NCI-H1930 (cell line): ENCODE results near the gene SATB2.

Experiments used
- DNase-seq, 2 experiments: peaks; one replicate each; lab custom pipeline; 2025; lab: John Stamatoyannopoulos, UW

Gene SATB2

DNA sequence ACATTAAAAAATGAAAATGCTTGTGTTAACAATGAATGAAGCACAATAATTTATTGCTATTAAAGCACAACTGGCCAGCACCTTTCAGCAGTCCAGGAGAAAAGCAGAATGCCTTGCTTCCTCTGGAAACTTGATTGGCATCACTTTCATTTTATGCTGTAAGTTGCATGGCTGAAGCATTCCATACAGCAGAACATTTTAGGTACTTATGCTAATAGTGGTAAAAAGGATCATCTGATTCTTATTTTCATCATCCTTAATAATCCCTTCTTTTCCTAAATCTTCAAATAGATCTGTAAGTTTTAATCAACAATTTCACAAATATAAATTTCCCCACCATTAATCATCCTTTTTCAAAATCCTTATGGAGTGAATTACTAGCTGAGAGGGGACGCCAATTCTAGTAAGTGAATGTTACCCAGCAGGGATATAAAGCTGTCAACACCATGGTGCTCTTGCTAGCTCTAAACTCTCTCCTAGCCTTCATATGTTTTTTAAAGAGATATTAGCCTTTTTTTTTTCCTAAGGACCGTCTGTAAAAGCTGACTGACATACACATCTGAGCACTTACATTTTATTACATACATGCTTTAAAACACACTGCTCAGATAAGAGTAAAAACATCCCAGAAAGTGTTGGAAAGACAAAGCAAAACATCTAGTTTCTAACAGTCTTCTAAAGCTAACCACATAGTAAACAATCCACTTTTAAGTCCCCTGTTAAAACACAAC is 5.3 kb downstream of the SATB2 start:
- DNase-seq: no peak

DNA sequence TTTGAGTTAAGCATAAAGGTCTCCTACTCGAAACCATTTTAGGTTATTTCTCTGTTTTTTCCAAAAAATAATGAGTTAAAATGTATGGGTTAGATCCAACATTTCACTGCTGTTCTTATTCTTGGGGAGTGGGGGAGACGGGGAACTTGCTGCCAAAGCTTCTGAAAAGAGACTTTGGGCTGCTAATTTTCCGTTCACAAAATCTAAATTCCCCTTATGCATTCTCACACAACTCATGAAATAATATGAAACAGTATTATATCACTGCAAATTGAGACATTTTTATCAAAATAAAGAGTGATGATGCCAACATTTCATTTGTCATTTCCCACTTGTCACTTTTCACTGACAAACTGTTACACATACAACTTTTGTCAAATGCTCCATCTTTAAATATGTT is 7.8 kb downstream of the SATB2 start:
- no peak for DNase-seq

- no peak for DNase-seq
Observed at GRCh38 chr2:199449455-199449854, 8.3 kb downstream of the SATB2 start.

DNA sequence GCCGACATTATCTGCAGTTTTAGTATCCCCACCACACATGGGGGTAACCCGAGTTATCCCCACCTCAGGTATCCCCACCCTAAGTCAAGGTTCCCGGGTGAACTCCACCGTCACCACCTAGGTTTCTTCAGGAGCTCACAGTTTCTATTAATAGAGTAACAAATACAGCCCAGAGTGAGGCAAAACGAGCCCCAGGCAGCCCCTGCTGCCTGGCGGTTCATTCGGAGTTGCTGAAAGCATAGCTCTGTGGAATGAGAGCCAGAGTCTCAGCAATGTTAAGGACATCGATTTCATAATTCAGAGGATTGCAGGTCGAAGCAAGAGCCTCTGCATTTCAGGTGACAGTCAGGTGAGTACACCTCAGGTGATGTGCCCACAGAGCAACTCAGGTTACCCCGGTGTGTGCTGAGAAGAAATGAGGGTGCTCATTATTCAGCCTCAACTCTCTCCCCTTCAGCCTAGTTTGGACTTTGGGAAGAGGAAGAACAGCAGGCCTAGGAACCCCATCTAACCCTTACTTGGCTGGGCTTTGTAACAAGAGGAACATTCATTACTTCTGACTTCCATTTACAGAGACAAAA is 10.7 kb downstream of the SATB2 start:
- DNase-seq: no peak

GRCh38 chr2:199444749-199445148 is 13.0 kb downstream of the SATB2 start:
- DNase-seq: no peak

DNA sequence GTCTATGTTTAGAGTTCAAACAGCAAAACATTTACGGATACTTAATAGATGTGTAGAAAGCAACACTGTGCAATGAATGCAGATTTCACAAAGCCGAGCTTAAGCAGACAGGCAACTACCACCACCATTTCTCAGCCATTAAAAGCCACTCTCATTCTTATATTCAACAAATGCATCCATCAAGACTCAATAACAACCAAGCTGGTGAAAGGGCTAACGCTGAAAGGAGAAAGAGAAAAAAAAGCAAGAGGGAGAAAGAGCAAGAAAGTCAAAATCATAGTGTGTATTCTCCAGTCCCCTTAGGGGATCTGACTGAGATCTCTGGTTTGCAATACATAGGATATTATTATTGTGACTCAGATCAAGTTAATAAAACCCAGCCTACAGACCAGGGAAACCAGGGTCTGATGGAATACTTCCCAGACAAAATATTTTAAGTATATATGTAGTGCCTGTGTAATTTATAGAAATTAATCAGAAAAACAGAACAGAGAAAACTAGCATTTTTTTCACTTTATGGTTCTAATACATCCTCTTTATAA is 14.1 kb downstream of the SATB2 start:
- DNase-seq: no peak

DNA sequence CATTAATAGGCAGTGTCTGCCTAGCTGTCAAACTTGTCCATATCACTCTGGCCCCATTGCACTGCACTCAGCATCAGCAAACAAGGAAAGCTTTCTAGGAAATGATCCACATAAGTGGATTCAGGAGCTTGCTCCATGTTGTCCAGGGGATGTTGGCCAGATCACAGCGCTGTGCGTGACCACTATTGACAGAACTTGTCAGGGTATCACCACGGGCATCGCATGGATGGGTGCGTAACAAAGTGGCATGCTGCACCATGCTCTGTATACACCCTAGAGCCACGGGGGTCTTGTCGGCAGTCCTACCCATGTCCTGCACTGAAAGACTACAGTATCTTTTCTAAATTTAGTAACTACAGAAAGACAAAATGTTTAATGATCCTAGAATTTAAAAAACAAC is 15.6 kb downstream of the SATB2 start:
- no peak for DNase-seq

- no peak for DNase-seq
Observed at GRCh38 chr2:199441759-199442158, 16.0 kb downstream of the SATB2 start.

DNA sequence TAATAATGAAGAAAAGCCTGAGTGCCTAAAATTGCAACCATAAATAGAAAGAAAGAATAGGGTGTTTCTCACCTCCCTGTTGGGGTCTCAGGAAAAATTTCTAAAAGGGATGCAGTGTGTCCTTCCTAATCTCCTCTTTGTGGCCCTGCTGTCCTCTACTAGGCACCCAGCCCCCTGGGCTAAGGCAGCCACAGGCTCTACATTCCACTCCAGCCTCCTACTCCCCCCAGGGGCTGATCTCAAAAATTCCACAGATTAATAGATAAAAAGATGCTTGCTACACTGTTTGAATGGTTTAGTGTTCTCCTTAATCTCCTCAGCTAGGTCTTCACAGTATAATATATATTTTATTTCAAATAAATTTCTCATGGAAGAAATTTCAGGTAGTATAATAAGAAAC is 17.6 kb downstream of the SATB2 start:
- no peak for DNase-seq

GRCh38 chr2:199439542-199439941 is 18.2 kb downstream of the SATB2 start:
- no peak for DNase-seq

DNA sequence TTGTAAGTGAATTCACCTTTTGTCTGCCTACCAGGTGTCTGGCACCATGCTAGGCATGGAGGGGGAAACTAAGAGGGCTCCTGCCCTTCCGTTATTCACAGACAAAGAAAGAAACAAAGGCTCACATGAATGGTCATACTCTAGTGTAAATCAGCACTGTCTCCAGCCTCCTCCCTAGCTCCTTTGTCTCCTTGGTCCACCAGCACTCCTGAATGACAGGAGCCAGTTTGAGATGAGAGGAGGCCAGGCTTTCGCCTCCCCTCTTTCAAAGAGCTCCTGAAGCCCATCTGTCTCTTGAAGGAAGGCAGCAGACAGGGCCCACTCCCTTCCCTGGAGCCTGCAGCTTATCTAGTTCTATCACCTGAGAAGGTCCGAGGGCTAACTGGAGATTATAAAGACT is 18.7 kb downstream of the SATB2 start:
- no peak for DNase-seq

- no peak for DNase-seq
Observed at GRCh38 chr2:199434555-199434954, 23.2 kb downstream of the SATB2 start.

- DNase-seq: no peak
Observed at GRCh38 chr2:199433204-199433832, 24.4 kb downstream of the SATB2 start.

- no peak for DNase-seq
Observed at GRCh38 chr2:199431746-199432213, 26.0 kb downstream of the SATB2 start.

DNA sequence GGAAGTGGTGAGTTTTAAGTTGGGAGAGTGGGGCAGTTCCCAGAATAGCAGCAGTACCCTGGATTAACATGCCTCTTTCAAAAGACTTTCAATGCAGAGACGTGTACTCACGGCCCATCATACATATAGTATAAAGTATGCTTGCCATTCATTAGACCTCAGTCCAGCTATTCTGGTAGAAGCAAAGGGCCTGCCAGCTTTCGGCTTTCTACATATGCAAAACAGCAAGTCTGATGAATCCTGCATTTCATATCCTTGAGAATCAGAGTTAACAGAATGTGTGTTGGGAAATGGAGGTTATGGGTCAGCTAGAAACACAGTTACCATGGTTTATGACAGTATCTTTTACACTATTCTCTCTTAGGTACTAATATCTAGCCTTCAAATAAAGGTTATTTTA is 27.5 kb downstream of the SATB2 start:
- no peak for DNase-seq

DNA sequence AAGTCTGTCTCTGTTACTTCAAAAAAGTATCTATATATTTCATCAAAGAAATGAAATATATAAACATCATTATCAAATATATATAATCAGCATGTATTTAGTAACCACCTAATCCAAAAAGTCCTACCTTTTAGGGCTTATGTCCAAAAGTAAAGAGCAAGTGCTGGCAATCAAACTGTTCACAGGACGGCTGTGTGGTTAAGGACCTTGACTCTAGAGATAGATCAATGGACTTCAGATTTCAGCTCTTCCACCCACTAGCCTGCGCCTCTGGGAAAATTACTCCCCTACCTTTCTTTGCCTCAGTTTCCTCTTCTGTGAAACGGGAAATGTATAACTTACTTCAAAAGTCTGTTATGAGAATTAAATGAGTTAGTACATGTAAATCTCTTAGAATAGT is 29.4 kb downstream of the SATB2 start:
- DNase-seq: no peak

DNA sequence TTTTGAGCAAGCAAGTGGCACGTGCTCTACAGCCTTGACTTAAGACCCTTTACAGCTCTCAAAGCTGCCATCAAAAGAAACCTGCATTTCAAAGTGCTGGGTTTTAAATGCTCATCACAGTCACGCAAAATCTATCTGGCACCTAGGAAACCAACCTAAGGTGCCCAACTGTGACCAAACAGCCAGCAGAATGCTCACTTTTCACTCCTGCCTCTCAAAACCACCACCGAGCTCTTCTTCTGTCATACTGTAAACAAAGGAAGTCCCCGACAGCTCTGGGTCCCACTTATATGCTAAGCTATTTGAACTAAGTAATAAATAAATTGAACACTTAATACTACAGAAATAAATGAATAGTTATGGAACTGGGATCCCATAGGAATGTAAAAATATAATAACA is 33.6 kb downstream of the SATB2 start:
- no peak for DNase-seq

GRCh38 chr2:199419428-199419827 is 38.3 kb downstream of the SATB2 start:
- DNase-seq: no peak

DNA sequence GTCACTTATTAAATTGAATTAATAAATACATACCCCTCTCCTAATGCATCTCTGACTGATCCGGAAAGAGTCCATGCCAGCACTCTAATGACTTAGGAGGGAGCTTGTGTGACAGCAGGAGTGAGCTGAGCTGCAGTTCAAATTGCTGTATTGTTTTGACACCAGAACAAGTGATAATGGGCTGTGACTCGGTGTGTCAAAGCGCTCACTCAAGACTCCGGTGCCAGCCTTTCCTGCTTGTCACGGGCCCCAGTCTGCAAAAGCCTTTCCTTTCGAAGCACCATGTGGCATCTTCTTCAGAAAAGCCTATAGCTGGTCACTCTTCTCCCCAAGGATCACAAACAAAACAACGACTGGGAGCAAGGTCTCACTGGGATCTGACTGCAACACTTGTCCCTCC is 43.3 kb downstream of the SATB2 start:
- no peak for DNase-seq

GRCh38 chr2:199414001-199414400 is 43.7 kb downstream of the SATB2 start:
- DNase-seq: no peak

DNA sequence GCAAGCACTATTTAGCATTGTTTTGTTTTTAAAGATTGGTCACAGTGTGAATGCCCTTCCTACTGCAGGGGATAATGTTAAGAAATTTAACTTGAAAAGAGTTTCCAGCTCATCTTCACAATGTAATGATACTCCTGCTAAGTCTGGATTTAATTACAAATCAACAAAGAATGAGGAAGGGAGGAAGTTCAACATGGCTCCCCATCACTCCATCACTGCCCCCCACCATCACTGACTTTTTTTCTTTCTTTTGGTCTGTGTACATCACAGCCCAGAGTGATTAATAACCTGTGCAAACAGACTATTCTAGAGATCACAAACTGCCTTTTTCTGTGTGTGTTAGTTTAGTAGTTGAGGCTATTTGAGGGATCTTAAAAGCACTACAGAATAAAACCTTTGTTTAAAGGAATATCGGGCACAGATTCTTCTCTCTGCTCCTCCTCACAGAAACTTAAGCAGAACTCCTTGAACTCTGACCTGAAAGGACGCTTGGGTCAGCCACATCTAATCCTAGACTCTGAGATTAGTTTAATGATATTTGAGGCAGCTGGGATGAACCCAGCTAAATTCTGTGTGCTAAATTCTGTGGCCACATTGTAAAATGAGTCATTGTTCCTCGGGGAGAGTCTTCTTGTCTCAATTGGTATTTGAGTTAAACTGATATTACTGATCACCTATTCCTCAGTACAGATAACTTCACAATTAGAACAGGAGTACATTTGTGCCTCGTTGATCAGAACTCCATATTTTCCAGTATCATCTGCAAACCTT is 47.8 kb downstream of the SATB2 start:
- DNase-seq: no peak

DNA sequence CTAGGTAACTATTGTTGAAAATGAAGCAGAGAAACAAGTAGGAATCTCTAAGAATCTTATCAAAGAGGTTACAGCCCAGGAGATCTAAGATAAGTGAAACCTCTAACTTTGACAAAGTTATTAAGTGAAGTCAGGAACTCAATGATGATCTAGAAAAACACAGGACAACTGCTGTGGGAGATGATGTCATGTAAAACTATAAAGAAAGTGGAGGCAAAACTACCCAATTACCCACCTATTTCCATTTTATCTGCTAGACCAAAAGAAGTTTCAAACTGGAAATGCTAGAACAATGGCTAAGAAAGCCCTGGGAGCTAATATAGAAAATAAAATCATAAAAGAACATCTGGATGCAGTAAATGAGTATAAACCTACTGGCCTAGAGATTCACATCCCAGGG is 50.3 kb downstream of the SATB2 start:
- no peak for DNase-seq
